HepG2 (cell line): ENCODE measurements around the gene ADGRD1. TPM values are rescaled to one million over a fixed set of nuclear protein-coding genes. Genes with fewer than 3 reads are reported as not detected.

Source experiments
- BRCA1 ChIP-seq: sonication (generic); formaldehyde crosslinking; IDR thresholded peaks from 2 replicates; pipeline ENCODE4 v1.4.0; 2020; ENCODE audit warnings: missing genetic modification reagents
- EHMT2 ChIP-seq: fragments of 200-600 bp; sonication (generic); IDR thresholded peaks from 2 replicates; pipeline ENCODE4 v1.7.0; 2017; ENCODE audit warnings: antibody characterized with exemption, low read depth, low read length, borderline replicate concordance
- HMGXB3 ChIP-seq: sonication (generic); formaldehyde crosslinking; IDR thresholded peaks from 2 replicates; pipeline ENCODE4 v1.4.0; 2020; ENCODE audit warnings: missing genetic modification reagents, borderline replicate concordance
- IRF2 ChIP-seq: IDR thresholded peaks from 2 replicates; pipeline ENCODE4 v1.6.1; 2018; ENCODE audit warnings: missing genetic modification reagents, missing compliant biosample characterization
- MIER2 ChIP-seq: IDR thresholded peaks from 2 replicates; pipeline ENCODE4 v1.6.1; 2016; ENCODE audit warnings: missing biosample characterization, missing genetic modification reagents
- MYPOP ChIP-seq: sonication (generic); formaldehyde crosslinking; IDR thresholded peaks from 2 replicates; pipeline ENCODE4 v1.8.1; 2023; ENCODE audit warnings: mild to moderate bottlenecking, moderate library complexity, missing genetic modification reagents
- NFE2L1 ChIP-seq: sonication (generic); formaldehyde crosslinking; IDR thresholded peaks from 2 replicates; pipeline ENCODE4 v1.4.0; 2020; ENCODE audit warnings: missing genetic modification reagents, mild to moderate bottlenecking, borderline replicate concordance
- REXO4 ChIP-seq: sonication (generic); formaldehyde crosslinking; IDR thresholded peaks from 2 replicates; pipeline ENCODE4 v1.8.0; 2022; ENCODE audit warnings: missing genetic modification reagents, mild to moderate bottlenecking, borderline replicate concordance
- STAG1 ChIP-seq: sonication (generic); formaldehyde crosslinking; IDR thresholded peaks from 2 replicates; pipeline ENCODE4 v1.4.0; 2020; ENCODE audit warnings: missing genetic modification reagents
- YEATS4 ChIP-seq: sonication (generic); formaldehyde crosslinking; IDR thresholded peaks from 2 replicates; pipeline ENCODE4 v1.4.0; 2020; ENCODE audit warnings: missing genetic modification reagents, borderline replicate concordance
- ZFP1 ChIP-seq: IDR thresholded peaks from 2 replicates; pipeline ENCODE4 v1.6.1; 2016
- ZMAT3 ChIP-seq: sonication (generic); formaldehyde crosslinking; conservative IDR thresholded peaks from 2 replicates; pipeline ENCODE4 v1.7.0; 2021; ENCODE audit warnings: missing genetic modification reagents
- ZNF160 ChIP-seq: sonication (generic); formaldehyde crosslinking; IDR thresholded peaks from 2 replicates; pipeline ENCODE4 v1.8.0; 2022; ENCODE audit warnings: mild to moderate bottlenecking, inconsistent platforms, missing genetic modification reagents
- ZNF230 ChIP-seq: sonication (generic); formaldehyde crosslinking; IDR thresholded peaks from 2 replicates; pipeline ENCODE4 v1.4.0; 2020; ENCODE audit warnings: mild to moderate bottlenecking, missing genetic modification reagents
- ZNF275 ChIP-seq: sonication (generic); formaldehyde crosslinking; IDR thresholded peaks from 2 replicates; pipeline ENCODE4 v1.8.0; 2022; ENCODE audit warnings: missing genetic modification reagents, mild to moderate bottlenecking, inconsistent platforms, borderline replicate concordance
- ZNF556 ChIP-seq: sonication (generic); formaldehyde crosslinking; IDR thresholded peaks from 2 replicates; pipeline ENCODE4 v1.4.0; 2020; ENCODE audit warnings: mild to moderate bottlenecking, missing genetic modification reagents, borderline replicate concordance
- ZNF614 ChIP-seq: IDR thresholded peaks from 2 replicates; pipeline ENCODE4 v1.6.1; 2018; ENCODE audit warnings: missing biosample characterization, missing genetic modification reagents, inconsistent platforms, borderline replicate concordance
- ZNF670 ChIP-seq: sonication (generic); formaldehyde crosslinking; IDR thresholded peaks from 2 replicates; pipeline ENCODE4 v1.8.0; 2022; ENCODE audit warnings: mild to moderate bottlenecking, missing genetic modification reagents, borderline replicate concordance
- ZNF746 ChIP-seq: sonication (generic); formaldehyde crosslinking; IDR thresholded peaks from 2 replicates; pipeline ENCODE4 v1.8.0; 2022; ENCODE audit warnings: mild to moderate bottlenecking, missing genetic modification reagents
- ZNF841 ChIP-seq: sonication (generic); formaldehyde crosslinking; IDR thresholded peaks from 2 replicates; pipeline ENCODE4 v1.8.1; 2023; ENCODE audit warnings: missing genetic modification reagents, borderline replicate concordance
- polyA plus RNA-seq, 8 experiments: library from polyadenylated mRNA; depleted of rRNA in 3 of 8; stranded (reverse) in 7 of 8; unstranded in 1 of 8; fragments of >200 nt; fragmentation: Illumina TruSeq in 4 of 8; extraction: Trizol in 4 of 8; gene quantifications; 2 replicates each; pipeline versions ENCODE4 v1.2.1 to v1.2.3, GENCODE V29; 2011 to 2016; ENCODE audit warnings: low read depth in 4 of 8, missing spikeins in 1 of 8, mixed read lengths in 1 of 8; ENCODE audit not compliant: insufficient read depth in 1 of 8
- total RNA-seq, 5 experiments: library from RNA; depleted of rRNA; stranded (reverse); fragments of >200 nt; fragmentation: Illumina TruSeq; extraction: Trizol; gene quantifications; 2 replicates each; pipeline ENCODE4 v1.2.3, GENCODE V29; 2016; ENCODE audit warnings: low read depth in 1 of 5

Gene ADGRD1
- total and polyA plus RNA-seq, 2 of the 13 experiments (the other 11 are each of a cell fraction or from before 2014, with no cell fraction given): 0.46 to 12.4 TPM

- TF ChIP-seq ZNF670 (CRISPR knock-in tag) (no peak; the same call in 1 of the 2 replicates), ZNF614 (CRISPR knock-in tag) (peak; percentile 77; the same call in 1 of the 2 replicates), IRF2 (CRISPR knock-in tag) (peak; percentile 79), REXO4 (no peak), YEATS4 (CRISPR knock-in tag) (peak; percentile 70; the same call in 1 of the 2 replicates), ZMAT3 (CRISPR knock-in tag) (peak; percentile 48; the same call in 1 of the 2 replicates), HMGXB3 (CRISPR knock-in tag) (peak; percentile 44; the same call in 1 of the 2 replicates), BRCA1 (CRISPR knock-in tag) (peak; percentile 73; the same call in 1 of the 2 replicates), ZNF746 (CRISPR knock-in tag) (0 out of 2 replicates have a peak, but pooled peaks have one; percentile 26), ZNF230 (CRISPR knock-in tag) (peak; percentile 90), MYPOP (0 out of 2 replicates have a peak, but pooled peaks have one; percentile 39), NFE2L1 (CRISPR knock-in tag) (no peak), STAG1 (peak; percentile 44; the same call in 1 of the 2 replicates), EHMT2 (peak; percentile 34; the same call in 1 of the 2 replicates), ZNF556 (peak; percentile 57; the same call in 1 of the 2 replicates), ZNF841 (no peak), ZNF160 (CRISPR knock-in tag) (no peak), ZFP1 (CRISPR knock-in tag) (peak; percentile 41; the same call in 1 of the 2 replicates), ZNF275 (CRISPR knock-in tag) (0 out of 2 replicates have a peak, but pooled peaks have one; percentile 44), MIER2 (CRISPR knock-in tag) (0 out of 2 replicates have a peak, but pooled peaks have one; percentile 17)
Measured at GRCh38 chr12:130920119-130920703, 33.5 kb upstream of the ADGRD1 start (continued).
